Astrocyte (in vitro differentiated cells and primary cell): ENCODE results near the gene SLC26A5.

Experiments used
- CTCF ChIP-seq: IDR thresholded peaks from 2 replicates; pipeline ENCODE4 v1.5.1; 2011; ENCODE audit warnings: low read depth, mild to moderate bottlenecking, inconsistent platforms, low read length, moderate library complexity; ENCODE audit not compliant: insufficient read depth
- EZH2 ChIP-seq: IDR thresholded peaks from 2 replicates; pipeline ENCODE4 v1.6.1; 2012; ENCODE audit warnings: mild to moderate bottlenecking, low read length, inconsistent platforms; ENCODE audit not compliant: insufficient read depth

DNA sequence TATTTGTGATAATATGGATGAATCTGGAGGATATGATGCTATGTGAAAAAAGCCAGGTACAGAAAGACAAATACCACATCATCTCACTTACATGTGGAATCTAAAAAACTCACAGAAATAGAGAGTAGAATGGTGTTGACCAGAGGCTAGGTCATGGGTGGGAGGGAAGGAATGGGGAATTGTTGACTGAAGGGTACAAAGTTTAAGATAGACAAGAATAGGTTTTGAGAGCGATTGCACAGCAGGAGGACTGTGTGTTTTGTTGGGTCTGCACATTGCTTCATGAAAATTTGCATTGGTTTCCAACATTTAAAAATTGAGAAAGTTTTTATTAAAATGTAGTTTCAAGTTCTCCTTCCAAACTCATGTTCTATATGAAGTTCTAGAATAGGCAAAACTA is 8.4 kb downstream of the SLC26A5 start:
- TF ChIP-seq EZH2 (no peak), CTCF (no peak)
